ENCODE measurements around the gene SND1.

Gene SND1

DNA sequence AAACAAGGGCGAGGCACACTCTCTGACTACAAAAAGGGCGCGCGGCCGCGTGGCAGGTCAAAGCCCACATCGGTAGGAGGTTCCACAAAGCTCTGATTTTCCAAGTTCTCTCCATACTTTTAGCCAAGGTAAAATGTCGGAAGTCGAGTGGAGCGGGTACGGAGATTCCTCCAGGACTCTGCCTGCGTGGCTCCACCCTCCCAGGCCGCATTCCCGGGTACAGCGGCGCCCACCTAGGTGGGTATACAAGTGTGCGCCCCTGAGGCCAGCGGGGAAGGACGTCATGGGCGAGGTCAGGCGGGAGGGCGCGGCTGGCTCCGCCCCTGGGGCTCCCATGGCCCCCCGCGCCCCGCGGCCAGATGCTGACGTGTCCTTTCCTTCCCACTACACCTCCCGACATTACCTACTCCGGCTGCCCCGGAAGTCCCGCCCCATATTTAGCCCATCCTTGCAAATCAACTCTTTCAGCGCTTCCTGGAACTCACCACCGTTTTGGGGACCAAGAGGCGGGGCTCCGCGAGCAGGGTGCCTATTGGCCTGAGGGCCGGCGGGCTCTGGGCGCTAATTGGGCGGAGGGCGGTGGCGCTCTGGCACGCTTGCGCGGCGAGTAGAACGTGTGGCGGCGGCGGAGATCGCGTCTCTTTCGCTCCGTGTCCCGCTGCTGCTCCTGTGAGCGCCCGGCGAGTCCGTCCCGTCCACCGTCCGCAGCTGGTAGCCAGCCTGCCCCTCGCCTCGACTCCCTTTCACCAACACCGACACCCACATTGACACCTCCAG, at the start of gene SND1:
Gene SND1, plus strand, starts transcription at position 639 of the 777 bp plus-strand sequence. CDS start 180 bp downstream, outside the sequence.
- peak; percentile 98 for DNase-seq (ENCODE audit: low read depth)

GRCh38 chr7:127608446-127608845, 43.5 kb upstream of the SND1 start:
- DNase-seq (ENCODE audit: low read depth), result no peak

DNA sequence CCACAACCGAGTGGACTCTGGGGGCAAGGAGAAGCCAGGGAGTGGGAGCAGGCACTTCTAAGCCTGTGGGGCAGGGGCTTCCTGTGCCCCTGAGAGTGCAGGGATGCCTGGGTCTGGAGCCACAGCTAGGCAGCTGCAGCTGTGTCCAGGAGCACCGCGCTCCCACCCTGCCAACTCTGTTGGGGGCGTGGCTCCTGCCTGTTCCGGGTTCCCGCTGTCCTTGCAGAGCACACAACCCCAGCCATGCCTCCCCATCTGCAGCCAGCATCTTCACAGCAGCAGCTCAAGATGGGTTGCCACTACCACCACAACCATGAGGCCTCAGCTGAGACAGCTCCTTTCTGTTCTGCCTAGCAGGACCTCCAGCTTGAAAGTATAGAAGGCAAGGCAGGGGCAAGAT, 42.7 kb upstream of the SND1 start:
- DNase-seq (ENCODE audit: low read depth), result no peak

DNA sequence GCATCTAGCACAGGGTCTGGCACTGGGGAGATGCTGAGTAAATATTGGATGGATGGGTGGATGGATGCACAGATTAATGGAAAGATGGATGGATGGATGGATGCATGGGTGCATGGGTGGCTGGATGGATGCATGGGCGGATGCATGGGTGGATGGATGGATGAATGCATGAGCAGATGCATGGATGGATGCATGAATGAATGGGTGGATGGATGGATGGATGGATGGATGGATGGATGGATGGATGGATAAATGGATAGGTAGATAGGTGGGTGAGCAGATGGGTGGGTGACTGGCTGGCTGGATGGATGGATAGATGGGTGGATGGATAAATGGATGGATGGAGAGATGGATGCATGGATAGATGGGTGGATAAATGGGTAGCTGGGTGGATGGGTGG, 39.7 kb upstream of the SND1 start:
- DNase-seq (ENCODE audit: low read depth), result no peak

DNA sequence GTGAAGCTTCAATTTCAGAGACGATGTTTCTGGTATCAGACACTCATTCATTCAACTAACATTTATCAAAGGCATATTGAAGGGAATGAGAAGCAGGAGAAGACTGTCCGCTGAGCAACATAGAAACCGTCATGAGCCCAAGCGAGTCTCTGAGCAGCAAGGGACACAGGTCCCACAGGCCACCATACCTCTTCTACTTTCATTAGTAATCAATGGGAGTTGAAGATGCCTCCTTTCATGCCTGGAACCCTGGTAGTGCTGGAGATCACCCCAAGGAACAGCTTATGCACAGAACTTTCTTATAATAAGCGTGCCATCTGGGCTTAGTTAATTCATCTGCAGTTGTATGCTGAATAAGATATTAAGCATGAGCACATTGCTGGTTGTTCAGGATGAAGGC, 35.3 kb upstream of the SND1 start:
- no peak for DNase-seq (ENCODE audit: low read depth)

- DNase-seq (ENCODE audit: low read depth), result no peak
These were observed 34.0 kb upstream of the SND1 start, which contains the start of gene PAX4 for GRCh38 chr7:127618042-127618441. Gene PAX4 (minus strand): TSS chr7:127618142. CDS start chr7:127615928, 2,214 bp downstream.

GRCh38 chr7:127618775-127619174, 33.2 kb upstream of the SND1 start:
- no peak for DNase-seq (ENCODE audit: low read depth)

DNA sequence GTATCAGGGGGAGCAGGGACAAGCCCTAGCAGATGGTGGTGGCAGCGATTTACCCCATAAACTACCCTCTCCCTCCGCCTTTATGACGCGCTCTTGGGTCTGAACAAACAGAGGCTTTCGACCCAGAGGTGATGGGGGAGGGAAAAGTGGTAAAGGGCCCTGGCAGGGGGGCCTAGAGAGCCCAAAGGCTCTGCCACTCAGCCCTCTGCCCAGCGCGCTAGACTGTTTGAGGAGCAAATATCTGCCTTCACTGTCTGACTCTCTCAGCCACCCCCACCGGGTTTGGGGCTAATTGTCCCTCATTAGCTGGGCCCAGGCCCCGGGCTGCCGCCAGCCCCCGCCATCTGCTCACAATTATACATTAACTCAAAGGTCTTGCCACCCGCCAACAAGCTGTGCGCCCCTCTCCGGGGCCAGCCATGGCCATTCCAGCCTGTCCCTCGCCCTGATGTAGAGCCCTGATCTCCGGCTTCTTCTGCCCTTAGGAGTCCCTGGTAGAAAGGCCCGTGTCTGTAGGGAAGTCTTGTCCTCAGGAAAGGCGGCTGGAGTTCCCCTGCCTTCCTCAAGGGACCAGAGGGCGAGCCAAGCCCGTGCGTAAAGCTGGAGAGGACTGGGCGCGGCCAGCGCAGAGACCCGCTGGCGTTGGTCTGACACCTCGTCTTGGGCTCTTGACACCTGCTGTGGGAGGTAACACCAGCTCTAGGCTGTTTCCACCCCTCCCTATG, 32.2 kb upstream of the SND1 start:
- DNase-seq (ENCODE audit: low read depth), result no peak

GRCh38 chr7:127620406-127621233, 31.4 kb upstream of the SND1 start:
- DNase-seq (ENCODE audit: low read depth), result no peak

GRCh38 chr7:127625331-127625730, 26.7 kb upstream of the SND1 start:
- no peak for DNase-seq (ENCODE audit: low read depth)

DNA sequence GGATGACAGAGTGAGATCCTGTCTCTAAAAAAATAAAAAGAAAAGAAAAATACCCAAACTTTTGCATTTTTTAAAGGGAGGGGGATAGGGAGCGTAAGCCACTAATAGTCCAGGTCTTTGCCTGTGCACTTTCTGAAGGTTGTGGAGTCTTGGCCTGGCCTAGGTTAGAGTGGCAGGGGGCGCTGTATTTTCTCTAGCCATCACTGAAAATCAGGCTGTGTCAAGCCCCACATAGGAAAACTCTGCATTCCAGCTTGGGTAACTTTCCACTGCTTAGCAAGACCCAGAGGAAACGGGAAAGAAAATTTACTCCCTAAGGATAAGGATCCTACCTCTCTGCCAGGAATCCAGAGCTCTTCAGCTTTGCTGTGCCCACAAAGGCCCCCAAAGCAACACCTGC, 23.5 kb upstream of the SND1 start:
- DNase-seq (ENCODE audit: low read depth), result no peak

- no peak for DNase-seq (ENCODE audit: low read depth)
These were observed 22.6 kb upstream of the SND1 start for GRCh38 chr7:127629268-127629854.

GRCh38 chr7:127632276-127632910, 19.6 kb upstream of the SND1 start:
- DNase-seq (ENCODE audit: low read depth), result no peak

DNA sequence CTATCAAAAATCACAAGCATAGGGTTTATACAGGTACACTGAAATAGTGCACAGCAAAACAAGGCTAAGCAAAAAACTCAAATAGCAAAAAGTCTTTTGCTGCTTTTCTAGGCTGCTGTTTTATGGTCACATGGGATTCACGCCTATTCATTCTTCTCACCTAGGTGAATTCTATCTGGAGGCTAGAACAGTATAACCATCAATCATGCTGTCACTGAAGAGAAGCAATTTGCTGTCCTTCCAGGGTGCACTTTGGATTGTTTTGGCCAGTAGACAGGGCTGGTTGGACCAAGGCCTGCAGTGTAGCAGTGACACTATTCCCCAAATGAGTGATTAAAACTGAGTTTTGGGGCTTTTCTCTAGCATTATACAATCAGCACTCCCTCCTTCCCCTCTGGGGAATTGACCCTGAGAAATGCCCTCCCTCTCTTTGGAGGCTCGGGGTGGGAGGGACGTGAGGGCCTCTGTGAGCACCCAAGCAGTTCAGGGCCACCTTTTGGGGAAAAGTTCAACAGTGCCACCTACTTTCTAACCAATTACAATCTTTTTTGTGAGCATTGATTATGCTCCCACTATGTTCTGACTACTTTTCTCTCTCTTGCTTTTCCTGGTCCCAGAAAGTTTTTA, 16.2 kb upstream of the SND1 start:
- DNase-seq (ENCODE audit: low read depth), result no peak

DNA sequence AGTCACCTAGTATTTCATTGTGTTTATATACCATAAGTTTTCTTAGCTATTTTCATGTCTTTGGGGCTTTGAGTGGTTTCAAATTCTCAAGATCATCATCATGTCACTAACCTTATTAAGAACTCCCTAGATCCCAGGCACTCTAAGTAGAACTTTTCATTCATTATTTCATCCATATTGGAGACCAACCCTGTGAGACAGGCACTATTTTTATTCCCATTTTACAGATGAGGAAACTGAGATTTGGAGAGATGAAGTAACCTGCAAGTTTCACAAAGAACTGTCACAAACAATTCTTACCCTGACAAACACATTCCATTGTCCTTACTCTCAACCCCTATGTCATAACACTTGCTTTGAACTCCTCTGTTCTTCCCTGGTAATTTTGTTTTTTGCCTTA, 13.8 kb upstream of the SND1 start:
- DNase-seq (ENCODE audit: low read depth), result no peak

DNA sequence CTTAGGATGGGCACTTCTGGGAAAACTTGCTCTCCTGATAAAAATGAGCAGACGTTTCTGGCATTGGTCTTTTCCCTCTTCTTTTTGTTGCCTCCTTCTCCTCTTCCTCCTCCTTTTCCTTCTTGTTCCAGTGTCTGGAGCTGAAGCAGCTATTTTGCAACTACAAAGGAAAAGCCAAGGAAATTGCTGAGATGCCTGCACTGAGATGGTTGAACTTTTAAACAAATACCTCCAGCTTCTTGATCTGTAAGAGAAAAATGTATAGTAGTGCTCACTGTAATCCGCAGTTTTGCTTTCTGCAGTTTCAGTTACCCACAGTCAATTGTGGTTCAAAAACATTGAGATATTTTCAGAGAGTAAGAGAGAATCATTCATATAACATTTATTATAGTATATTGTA, 7.5 kb upstream of the SND1 start:
- no peak for DNase-seq (ENCODE audit: low read depth)

GRCh38 chr7:127647636-127648035, 4.4 kb upstream of the SND1 start:
- DNase-seq (ENCODE audit: low read depth), result no peak

GRCh38 chr7:127648986-127649385, 3.0 kb upstream of the SND1 start:
- no peak for DNase-seq (ENCODE audit: low read depth)

DNA sequence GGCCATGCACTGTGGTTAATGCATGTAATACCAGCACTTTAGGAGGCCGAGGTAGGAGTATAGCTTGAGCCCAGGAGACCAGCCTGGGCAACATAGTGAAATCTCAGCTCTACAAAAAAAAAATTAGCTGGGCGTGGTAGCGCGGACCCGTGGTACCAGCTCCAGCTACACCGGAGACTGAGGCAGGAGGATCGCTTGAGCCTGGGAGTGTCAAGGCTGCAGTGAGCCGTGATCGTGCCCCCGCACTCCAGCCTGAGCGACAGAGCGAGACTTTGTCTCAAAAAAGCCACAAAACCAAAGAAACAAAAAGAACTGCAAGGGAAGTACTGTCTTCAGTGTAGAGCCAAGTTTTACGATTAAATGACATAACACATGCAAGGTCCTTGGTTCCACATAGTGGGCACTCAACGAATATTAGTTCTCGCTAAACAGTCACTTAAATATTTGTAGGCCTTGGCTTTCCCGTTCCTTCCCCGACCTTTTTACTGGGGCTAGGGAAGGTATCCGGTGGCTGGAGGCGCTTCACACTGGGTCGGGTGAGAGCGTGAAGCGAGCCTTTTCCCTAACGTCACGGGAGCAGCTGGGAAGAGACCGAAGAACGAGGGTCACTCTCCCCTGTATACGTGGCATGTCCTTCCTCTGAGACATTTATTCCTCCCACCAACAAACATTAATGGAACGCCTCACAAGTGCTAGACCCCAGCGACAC, 993 bp upstream of the SND1 start:
- DNase-seq (ENCODE audit: low read depth), result no peak
